ENCODE measurements around the gene SETD9.

Gene SETD9

GRCh38 chr5:56938858-56939257 is 29.5 kb downstream of the SETD9 start:
- Histone ChIP-seq H3K9me3 (ENCODE audit: insufficient read depth, low read depth, low read length) (no peaks in the 10 kb centered on the region), H3K36me3 (ENCODE audit: insufficient read depth, low read length) (peaks cover 84% of the 10 kb centered on the region), H3K27me3 (ENCODE audit: insufficient read depth, low read length, poor library complexity, severe bottlenecking) (no peaks in the 10 kb centered on the region), H3K4me1 (ENCODE audit: insufficient read depth, low read length, poor library complexity, severe bottlenecking) (no peaks in the 10 kb centered on the region), H3F3A (ENCODE audit: low read depth) (no peaks in the 10 kb centered on the region), H3K9ac (ENCODE audit: low read depth, low read length, poor library complexity, severe bottlenecking) (no peak overlapping the region), H3K9me2 (replicated peaks; ENCODE audit: low read depth, low read length) (no peaks in the 10 kb centered on the region), H4K20me1 (ENCODE audit: insufficient read depth, low read length, poor library complexity, severe bottlenecking) (no peaks in the 10 kb centered on the region), H2AFZ (ENCODE audit: low read length) (no peak overlapping the region), H3K4me3 (ENCODE audit: low read length, poor library complexity, severe bottlenecking) (no peak overlapping the region), H3K4me2 (ENCODE audit: low read depth, low read length, poor library complexity, severe bottlenecking) (no peak overlapping the region), H3K79me2 (ENCODE audit: insufficient read depth, low read length) (no peaks in the 10 kb centered on the region)
- TF ChIP-seq EZH2phosphoT487 (IDR thresholded peaks at IDR 0.05; ENCODE audit: borderline replicate concordance) (no peak), CTCF (conservative IDR thresholded peaks at IDR 0.05; ENCODE audit: low read length) (no peak)

- TF ChIP-seq EZH2phosphoT487 (IDR thresholded peaks at IDR 0.05; ENCODE audit: borderline replicate concordance) (no peak), CTCF (conservative IDR thresholded peaks at IDR 0.05; ENCODE audit: low read length) (no peak)
- H3K9ac ChIP-seq (ENCODE audit: low read depth, low read length, poor library complexity, severe bottlenecking): no peak overlapping the region
- peaks cover 9% of the 10 kb centered on the region for H4K20me1 ChIP-seq (ENCODE audit: insufficient read depth, low read length, poor library complexity, severe bottlenecking)
- H3K9me2 ChIP-seq (replicated peaks; ENCODE audit: low read depth, low read length): no peaks in the 10 kb centered on the region
- no peak overlapping the region for H3K4me3 ChIP-seq (ENCODE audit: low read length, poor library complexity, severe bottlenecking)
- H3K27me3 ChIP-seq (ENCODE audit: insufficient read depth, low read length, poor library complexity, severe bottlenecking): no peaks in the 10 kb centered on the region
- no peaks in the 10 kb centered on the region for H3K4me1 ChIP-seq (ENCODE audit: insufficient read depth, low read length, poor library complexity, severe bottlenecking)
- no peak overlapping the region for H2AFZ ChIP-seq (ENCODE audit: low read length)
- H3F3A ChIP-seq (ENCODE audit: low read depth): no peaks in the 10 kb centered on the region
- no peak overlapping the region for H3K4me2 ChIP-seq (ENCODE audit: low read depth, low read length, poor library complexity, severe bottlenecking)
- H3K36me3 ChIP-seq (ENCODE audit: insufficient read depth, low read length): peaks cover 66% of the 10 kb centered on the region
- H3K79me2 ChIP-seq (ENCODE audit: insufficient read depth, low read length): peaks cover 4% of the 10 kb centered on the region; the same call in 1 of the 2 replicates
- no peaks in the 10 kb centered on the region for H3K9me3 ChIP-seq (ENCODE audit: insufficient read depth, low read depth, low read length)
Observed at GRCh38 chr5:56941981-56942380, 32.6 kb downstream of the SETD9 start.

- no peaks in the 10 kb centered on the region for H3K27me3 ChIP-seq (ENCODE audit: insufficient read depth, low read length, poor library complexity, severe bottlenecking)
- no peak for TF ChIP-seq CTCF (conservative IDR thresholded peaks at IDR 0.05; ENCODE audit: low read length)
- TF ChIP-seq EZH2phosphoT487 (IDR thresholded peaks at IDR 0.05; ENCODE audit: borderline replicate concordance): no peak
- peak overlapping the region; percentile 13 for H3K4me3 ChIP-seq (ENCODE audit: low read length, poor library complexity, severe bottlenecking)
- peak overlapping the region; percentile 54 for H3K4me2 ChIP-seq (ENCODE audit: low read depth, low read length, poor library complexity, severe bottlenecking)
- peaks cover 30% of the 10 kb centered on the region for H4K20me1 ChIP-seq (ENCODE audit: insufficient read depth, low read length, poor library complexity, severe bottlenecking)
- no peak overlapping the region for H2AFZ ChIP-seq (ENCODE audit: low read length)
- H3K9ac ChIP-seq (ENCODE audit: low read depth, low read length, poor library complexity, severe bottlenecking): no peak overlapping the region
- no peaks in the 10 kb centered on the region for H3K9me2 ChIP-seq (replicated peaks; ENCODE audit: low read depth, low read length)
- peaks cover 22% of the 10 kb centered on the region for H3K4me1 ChIP-seq (ENCODE audit: insufficient read depth, low read length, poor library complexity, severe bottlenecking)
- peaks cover 48% of the 10 kb centered on the region for H3K79me2 ChIP-seq (ENCODE audit: insufficient read depth, low read length)
- H3K36me3 ChIP-seq (ENCODE audit: insufficient read depth, low read length): peaks cover 25% of the 10 kb centered on the region
- H3F3A ChIP-seq (ENCODE audit: low read depth): no peaks in the 10 kb centered on the region
- H3K9me3 ChIP-seq (ENCODE audit: insufficient read depth, low read depth, low read length): no peaks in the 10 kb centered on the region
Observed at GRCh38 chr5:56947052-56947451, 37.7 kb downstream of the SETD9 start.

All from Loucy (cell line).